ENCODE measurements around the gene CELF2. TPM values are rescaled to one million over a fixed set of nuclear protein-coding genes. Genes with fewer than 3 reads are reported as not detected.

CELF2 gene
- total RNA-seq, 1 experiment from 2014 or later: 28.7 TPM

- no peak overlapping the region for H3K23ac ChIP-seq (ENCODE audit: insufficient read length, low read depth, low read length)
- Mint-ChIP-seq H3K36me3 (ENCODE audit: insufficient read depth in 1 of 3, low read depth in 3 of 3) (peaks cover 0 to 5% (median 0%) of the 10 kb centered on the region in 3 experiments; a peak in 1 of 7 replicates), H3K4me3 (no peak overlapping the region), H3K27ac (0 out of 7 replicates have a peak overlapping the region, but pooled peaks of 1 of the 3 experiments have one; percentile 22), H3K27me3 (ENCODE audit: low read depth) (no peaks in the 10 kb centered on the region), H3K9me3 (no peaks in the 10 kb centered on the region), H3K4me1 (peaks cover 21 to 34% of the 10 kb centered on the region in 2 experiments)
- no peak overlapping the region for H4K8ac ChIP-seq (replicated peaks; ENCODE audit: insufficient read length, low read depth, low read length)
- H3K9me3 ChIP-seq (ENCODE audit: control insufficient read depth, low read depth, low read length): no peaks in the 10 kb centered on the region
- no CpG with 5 or more reads among the region's 2 CpGs for WGBS (ENCODE audit: extremely low coverage, insufficient read length, low lambda C conversion rate)
- no peak overlapping the region for H3K27ac ChIP-seq (ENCODE audit: insufficient read length, low read depth, low read length)
- H2AFZ ChIP-seq (ENCODE audit: low read length): no peak overlapping the region
- no peak overlapping the region for H2BK5ac ChIP-seq (ENCODE audit: insufficient read length, low read length)
- H3K23me2 ChIP-seq (ENCODE audit: insufficient read length, low read depth, low read length, poor library complexity, severe bottlenecking): no peaks in the 10 kb centered on the region
- H3K56ac ChIP-seq (ENCODE audit: insufficient read length, low read depth, low read length): no peak overlapping the region
- H3T11ph ChIP-seq (ENCODE audit: low read length): no peak overlapping the region
- no peak overlapping the region for H3K14ac ChIP-seq (ENCODE audit: insufficient read depth, low read length)
- no peak overlapping the region for H3K9ac ChIP-seq (ENCODE audit: extremely low read depth, insufficient read length, low read length)
- no peak overlapping the region for H2BK120ac ChIP-seq (ENCODE audit: low read depth, low read length, poor library complexity, severe bottlenecking)
- no peak for TF ChIP-seq CTCF (conservative IDR thresholded peaks at IDR 0.05)
- no peak overlapping the region for H2BK20ac ChIP-seq (ENCODE audit: low read depth, low read length, poor library complexity, severe bottlenecking)
- H3K27me3 ChIP-seq (ENCODE audit: insufficient read depth, low read length): no peaks in the 10 kb centered on the region
- H2AK5ac ChIP-seq (ENCODE audit: insufficient read length, low read length): no peak overlapping the region
- no peak overlapping the region for H3K18ac ChIP-seq (ENCODE audit: insufficient read length, low read depth, low read length)
- H4K20me1 ChIP-seq (ENCODE audit: control insufficient read depth, insufficient read depth, insufficient read length): no peaks in the 10 kb centered on the region
- no peak overlapping the region for H4K91ac ChIP-seq (ENCODE audit: insufficient read length, low read depth, low read length)
- no peaks in the 10 kb centered on the region for H3K79me1 ChIP-seq (ENCODE audit: insufficient read depth, low read depth, low read length, poor library complexity, severe bottlenecking)
- H2BK15ac ChIP-seq (ENCODE audit: low read depth, low read length): no peak overlapping the region
- H3K4me1 ChIP-seq (ENCODE audit: insufficient read depth, low read length): no peaks in the 10 kb centered on the region; the same call in 1 of the 2 replicates
- no peak overlapping the region for H3K4me2 ChIP-seq (ENCODE audit: insufficient read depth, insufficient read length, low read length)
- H3K79me2 ChIP-seq (ENCODE audit: insufficient read depth, low read length): no peaks in the 10 kb centered on the region
- H3K4ac ChIP-seq (ENCODE audit: low read depth, low read length): no peak overlapping the region
- no peak for DNase-seq
- H4K5ac ChIP-seq (ENCODE audit: insufficient read length, low read depth, low read length): no peak overlapping the region
- H2BK12ac ChIP-seq (ENCODE audit: insufficient read length, low read depth, low read length): no peak overlapping the region
These were observed 308.1 kb downstream of the CELF2 start for GRCh38 chr10:11325817-11326216.
